ENCODE measurements around the gene GRID1.
"Not testable (repeated sequence)": the region's sequence is repeated elsewhere in the genome, so short reads cannot be mapped to it uniquely, and the experiment has no call there.

GRID1 gene

GRCh38 chr10:86036544-86036831 lies 330.1 kb downstream of the GRID1 start:
- no peak overlapping the region for H3K4me3 ChIP-seq (replicated peaks in 1 of 2; ENCODE audit: low read depth in 2 of 2, low read length in 2 of 2)
- no peak for DNase-seq (ENCODE audit: low read depth in 2 of 2)
- no peak for TF ChIP-seq CTCF (IDR thresholded peaks at IDR 0.05; ENCODE audit: low read depth, low read length)

- TF ChIP-seq CTCF (IDR thresholded peaks at IDR 0.05; ENCODE audit: low read depth, low read length), result no peak
Measured at GRCh38 chr10:86035791-86036543, 330.6 kb downstream of the GRID1 start.

GRCh38 chr10:86034710-86035109 lies 331.9 kb downstream of the GRID1 start:
- DNase-seq (ENCODE audit: low read depth in 2 of 2), result no peak
- no peak for TF ChIP-seq CTCF (IDR thresholded peaks at IDR 0.05; ENCODE audit: low read depth, low read length)
- no peak overlapping the region for H3K4me3 ChIP-seq (replicated peaks in 1 of 2; ENCODE audit: low read depth in 2 of 2, low read length in 2 of 2)

More at GRCh38 chr10:86035791-86036543, 330.6 kb downstream of the GRID1 start:
- no peak for DNase-seq (ENCODE audit: low read depth in 2 of 2)
- no peak overlapping the region for H3K4me3 ChIP-seq (replicated peaks in 1 of 2; ENCODE audit: low read depth in 2 of 2, low read length in 2 of 2)

GRCh38 chr10:86033581-86033980 lies 333.0 kb downstream of the GRID1 start:
- DNase-seq (ENCODE audit: low read depth in 2 of 2), result no peak
- TF ChIP-seq CTCF (IDR thresholded peaks at IDR 0.05; ENCODE audit: low read depth, low read length), result no peak
- H3K4me3 ChIP-seq (replicated peaks in 1 of 2; ENCODE audit: low read depth in 2 of 2, low read length in 2 of 2), result no peak overlapping the region

- not testable (repeated sequence) for H3K4me3 ChIP-seq (replicated peaks in 1 of 2; ENCODE audit: low read depth in 2 of 2, low read length in 2 of 2); DNase-seq (ENCODE audit: low read depth in 2 of 2)
Measured at GRCh38 chr10:86032087-86032486, 334.5 kb downstream of the GRID1 start.

- no peak for TF ChIP-seq CTCF (IDR thresholded peaks at IDR 0.05; ENCODE audit: low read depth, low read length)
- DNase-seq (ENCODE audit: low read depth in 2 of 2), result no peak
- no peak overlapping the region for H3K4me3 ChIP-seq (replicated peaks in 1 of 2; ENCODE audit: low read depth in 2 of 2, low read length in 2 of 2)
Measured at GRCh38 chr10:86030312-86030711, 336.3 kb downstream of the GRID1 start.

- TF ChIP-seq CTCF (IDR thresholded peaks at IDR 0.05; ENCODE audit: low read depth, low read length), result no peak
- no peak overlapping the region for H3K4me3 ChIP-seq (replicated peaks in 1 of 2; ENCODE audit: low read depth in 2 of 2, low read length in 2 of 2)
- DNase-seq (ENCODE audit: low read depth in 2 of 2), result no peak
Measured at GRCh38 chr10:86027346-86027745, 339.2 kb downstream of the GRID1 start.
